ENCODE results near the gene KCTD4.
"Not testable (repeated sequence)": the region's sequence is repeated elsewhere in the genome, so short reads cannot be mapped to it uniquely, and the experiment has no call there.

Gene KCTD4

GRCh38 chr13:45200701-45201232 is at the start of gene KCTD4:
KCTD4 (minus strand) TSS chr13:45201045; CDS start chr13:45194567, 6,478 bp downstream.
- DNase-seq: no peak

DNA sequence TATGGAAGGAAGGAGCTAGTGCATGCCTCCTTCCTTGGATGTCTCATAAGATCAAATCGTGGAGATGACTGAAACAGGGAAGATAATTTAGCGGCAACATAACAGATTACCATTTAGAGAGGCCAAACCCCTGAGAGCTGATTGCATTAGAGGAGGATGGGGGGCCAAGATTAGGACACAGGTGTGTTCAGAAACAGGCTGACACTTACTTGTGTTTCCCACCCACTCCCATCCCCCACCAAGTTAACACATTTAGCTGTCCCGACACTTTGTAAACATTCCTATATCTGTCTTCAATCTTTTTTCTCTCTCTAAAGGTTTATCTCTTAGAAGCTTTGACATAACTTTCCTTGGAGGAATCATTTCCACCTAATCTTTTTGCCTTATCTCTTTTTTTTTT is 48.8 kb upstream of the KCTD4 start:
- DNase-seq: no peak

GRCh38 chr13:45244736-45245135 is 43.9 kb upstream of the KCTD4 start:
- DNase-seq: not testable (repeated sequence)

- no peak for DNase-seq
Observed at GRCh38 chr13:45243077-45243476, 42.2 kb upstream of the KCTD4 start.

GRCh38 chr13:45242524-45242923 is 41.7 kb upstream of the KCTD4 start:
- DNase-seq: no peak

DNA sequence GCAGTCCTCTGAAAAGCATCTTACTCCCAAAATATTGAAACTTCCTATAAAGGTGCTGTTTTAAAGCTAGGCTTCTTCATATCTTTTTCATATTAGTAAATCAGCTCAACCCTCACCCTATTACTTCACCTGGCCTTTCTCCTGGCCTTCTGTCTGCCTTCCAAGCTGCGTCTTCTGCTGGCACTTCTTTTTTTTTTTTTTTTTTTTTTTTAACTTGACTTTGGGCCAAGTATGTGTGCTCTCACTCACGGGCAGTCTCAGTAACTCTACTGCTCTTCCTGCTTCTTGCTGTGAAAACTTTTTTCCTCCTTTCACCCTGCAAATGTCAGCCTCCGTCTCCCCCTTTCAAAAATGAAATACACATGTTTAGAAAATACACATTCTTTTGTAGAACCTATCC is 41.2 kb upstream of the KCTD4 start:
- DNase-seq: no peak

GRCh38 chr13:45240143-45240542 is 39.3 kb upstream of the KCTD4 start:
- no peak for DNase-seq

DNA sequence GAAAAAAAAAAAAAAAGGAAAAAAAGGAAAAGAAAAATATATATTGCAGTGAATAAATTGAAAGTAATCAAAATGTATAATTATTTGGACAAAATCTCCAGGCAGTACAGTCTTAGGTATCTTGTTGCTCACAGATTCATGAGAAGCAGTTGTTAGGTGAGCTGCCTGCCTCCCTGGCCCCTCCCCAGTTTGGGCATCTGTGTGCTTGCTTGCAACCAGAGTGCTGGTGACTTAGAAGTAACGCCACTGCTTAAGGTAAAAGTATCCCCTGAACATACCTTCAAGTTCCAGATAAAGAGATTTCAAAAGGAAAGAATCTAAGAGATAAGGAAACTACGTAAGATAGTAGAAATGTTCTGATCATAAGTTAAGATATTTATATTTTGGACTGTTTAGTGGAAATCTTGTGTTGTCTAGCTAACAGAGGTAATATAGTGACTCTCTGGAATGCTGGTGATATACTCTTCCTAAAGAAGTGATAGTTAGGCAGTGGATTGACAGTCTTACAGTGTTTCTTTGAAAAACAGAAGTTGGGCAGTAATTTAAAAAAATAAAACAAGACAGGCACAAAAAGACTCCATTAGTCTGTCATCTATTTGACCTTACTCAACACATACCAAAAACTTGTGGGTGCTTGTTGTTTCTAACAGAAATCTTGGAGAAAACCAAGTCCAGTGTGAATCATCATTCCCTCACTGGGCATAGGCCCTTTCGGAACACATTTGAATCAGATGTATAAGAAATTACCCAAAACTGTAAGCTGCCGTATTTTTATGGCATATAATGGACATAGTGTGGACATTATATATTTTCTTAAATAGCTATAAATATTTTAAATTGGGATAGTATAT is 38.3 kb upstream of the KCTD4 start:
- no peak for DNase-seq

- DNase-seq: no peak
Observed at GRCh38 chr13:45232591-45232990, 31.7 kb upstream of the KCTD4 start.

DNA sequence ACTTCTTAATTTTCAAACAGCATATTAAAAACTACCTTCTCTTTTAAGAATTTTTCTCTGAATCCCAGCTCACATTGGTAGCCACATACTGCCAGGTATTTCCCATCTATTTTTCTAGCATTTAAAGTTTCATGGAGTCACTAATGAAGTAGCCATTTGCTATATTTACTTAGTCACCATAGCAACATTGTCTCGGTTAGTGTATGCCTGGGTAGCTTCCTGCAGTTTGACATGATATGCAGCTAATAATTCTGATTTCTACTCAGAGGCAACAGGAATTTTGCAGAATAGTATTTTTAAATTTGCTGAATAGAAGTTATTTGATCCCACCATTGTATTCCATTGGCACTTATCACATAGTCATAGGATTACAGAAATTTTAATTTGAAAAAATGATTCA is 30.9 kb upstream of the KCTD4 start:
- DNase-seq: no peak

DNA sequence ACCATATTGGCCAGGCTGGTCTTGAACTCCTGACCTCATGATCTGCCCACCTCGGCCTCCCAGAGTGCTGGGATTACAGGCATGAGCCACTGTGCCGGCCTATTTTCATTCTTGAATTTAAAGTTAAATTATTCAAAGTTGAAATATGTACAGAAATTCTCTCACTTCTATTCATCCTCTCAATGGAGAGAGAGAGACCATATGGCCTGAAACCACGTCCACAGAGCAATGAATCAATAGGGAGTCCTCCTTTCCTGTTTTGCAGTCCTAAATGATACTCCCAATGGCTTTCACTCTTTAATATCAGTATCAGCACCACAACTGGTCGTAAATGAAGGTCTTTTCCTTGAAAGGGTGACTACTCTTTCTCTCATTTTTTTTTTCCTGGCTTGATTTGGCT is 30.5 kb upstream of the KCTD4 start:
- DNase-seq: no peak

GRCh38 chr13:45229172-45229571 is 28.3 kb upstream of the KCTD4 start:
- DNase-seq: no peak

DNA sequence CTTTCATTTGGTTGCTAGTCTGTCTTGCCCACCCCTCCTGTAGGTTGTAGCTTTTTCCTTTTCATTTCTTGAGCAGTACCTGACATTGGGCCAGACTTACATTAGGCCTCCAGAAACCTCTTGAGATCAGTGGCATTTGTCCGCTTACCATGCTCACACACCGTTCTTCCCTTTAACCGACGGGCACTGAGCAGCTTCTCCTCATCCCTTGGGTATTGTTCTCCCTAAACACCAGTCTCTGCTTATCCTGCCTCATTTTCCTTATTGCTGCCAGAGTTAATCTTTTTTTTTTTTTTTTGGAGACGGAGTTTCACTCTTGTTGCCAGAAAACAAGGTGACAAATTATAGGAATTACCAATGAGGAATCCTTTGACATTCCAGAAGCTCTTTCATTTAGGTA is 27.2 kb upstream of the KCTD4 start:
- no peak for DNase-seq

- DNase-seq: no peak
Observed at GRCh38 chr13:45226024-45226423, 25.2 kb upstream of the KCTD4 start.

- no peak for DNase-seq
Observed at GRCh38 chr13:45225370-45225769, 24.5 kb upstream of the KCTD4 start.

DNA sequence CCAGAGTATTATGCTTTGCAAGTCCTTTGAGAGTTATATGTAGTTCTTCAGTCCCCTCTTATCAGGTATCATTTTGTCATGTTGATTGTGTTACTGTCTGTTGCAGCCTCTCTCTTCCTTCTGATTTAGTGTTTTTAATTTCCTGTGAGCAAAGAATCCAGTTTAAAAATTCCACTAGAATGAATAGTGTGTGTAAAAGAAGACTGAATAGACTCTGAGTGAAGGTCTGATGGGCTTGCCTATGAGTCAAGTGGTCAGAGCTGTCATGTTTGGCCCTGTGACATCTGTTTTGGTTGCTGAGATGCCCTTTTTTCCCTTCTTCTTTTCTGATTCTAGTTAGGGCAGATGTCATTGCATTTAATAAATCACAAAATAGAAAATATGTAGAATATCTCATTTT is 23.3 kb upstream of the KCTD4 start:
- DNase-seq: no peak

GRCh38 chr13:45222919-45223318 is 22.1 kb upstream of the KCTD4 start:
- DNase-seq: no peak

GRCh38 chr13:45222516-45222915 is 21.7 kb upstream of the KCTD4 start:
- no peak for DNase-seq

GRCh38 chr13:45220403-45220802 is 19.6 kb upstream of the KCTD4 start:
- no peak for DNase-seq

DNA sequence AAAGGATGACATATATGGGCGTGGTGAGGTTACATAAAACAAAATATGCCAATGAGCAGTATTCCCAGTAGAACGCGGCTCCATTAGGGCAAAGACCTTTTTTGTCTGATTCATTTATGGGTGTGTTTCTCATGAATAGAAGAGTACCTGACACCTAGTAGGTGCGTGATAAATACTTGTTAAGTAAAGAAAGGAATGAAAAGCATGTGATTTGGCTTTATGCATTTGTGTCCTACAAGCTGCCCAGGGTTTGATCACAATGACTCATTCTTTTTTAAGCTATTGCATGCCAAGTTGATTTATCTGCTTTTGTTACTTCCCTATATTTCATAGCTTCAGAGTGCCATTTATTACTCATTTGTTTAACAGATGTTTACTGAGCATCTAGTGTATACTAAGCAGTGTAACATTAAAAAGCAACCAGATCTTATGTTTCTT is 19.1 kb upstream of the KCTD4 start:
- no peak for DNase-seq

GRCh38 chr13:45219123-45219891 is 18.5 kb upstream of the KCTD4 start:
- DNase-seq: no peak

DNA sequence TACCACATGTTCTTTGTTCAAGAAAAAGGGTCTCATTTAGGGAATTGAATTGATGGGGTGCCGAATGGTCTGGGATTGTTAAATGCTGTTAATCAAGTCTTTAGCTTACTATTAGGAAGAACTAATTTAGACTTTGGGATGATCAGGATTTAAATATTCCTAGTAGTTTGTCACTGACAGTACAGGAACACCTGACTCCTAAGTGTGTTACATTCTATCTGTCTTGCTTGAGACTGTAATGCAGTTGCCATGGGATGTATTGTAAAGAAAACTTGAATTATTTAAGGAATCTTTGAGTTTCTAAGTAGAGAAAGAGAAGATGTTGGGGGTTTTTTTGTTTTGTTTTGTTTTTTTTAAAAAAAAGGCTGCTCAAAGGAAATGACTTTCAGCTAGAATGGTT is 17.8 kb upstream of the KCTD4 start:
- no peak for DNase-seq

DNA sequence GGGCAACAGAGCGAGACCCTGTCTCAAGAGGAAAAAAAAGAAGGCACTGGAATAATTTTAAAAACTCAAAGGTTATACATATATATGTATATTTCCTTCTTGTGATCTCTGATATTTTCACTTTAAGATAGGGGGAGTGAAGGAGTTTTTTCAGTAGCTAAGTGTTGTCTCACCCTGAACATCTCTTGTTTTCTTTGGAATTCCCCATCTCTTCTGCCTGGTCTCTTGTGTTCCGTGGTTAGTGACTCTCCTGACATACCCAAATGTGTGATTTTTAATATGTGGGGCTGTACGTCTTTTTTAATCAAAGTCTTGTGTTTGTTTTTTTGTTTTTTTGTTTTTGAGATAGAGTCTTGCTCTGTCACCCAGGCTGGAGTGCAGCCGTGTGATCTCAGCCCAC is 15.3 kb upstream of the KCTD4 start:
- no peak for DNase-seq

All from activated naive CD4-positive, alpha-beta T cell treated with Interleukin-2 at 50 U/mL for 16 hours (primary cell).